H1 (cell line): ENCODE data around the gene TP53BP2. TPM values are rescaled to one million over a fixed set of nuclear protein-coding genes. Genes with fewer than 3 reads are reported as not detected.

ENCODE experiments used
- CTCF ChIA-PET: fragments of 300-600 bp; sonication (Branson Sonifier 250); formaldehyde crosslinking; loops from one replicate; lab custom pipeline; 2021; ENCODE audit not compliant: partially characterized antibody; lab: Charles Lee
- POLR2A ChIA-PET: fragments of 300-600 bp; sonication (Branson Sonifier 250); formaldehyde crosslinking; loops from one replicate; lab custom pipeline; 2021; ENCODE audit warnings: inconsistent platforms; ENCODE audit not compliant: partially characterized antibody; lab: Charles Lee
- DNase-seq, 2 experiments: peaks; one replicate each; pipeline versions ENCODE4 v3.0.0 to v3.0.0-alpha.2; 2010 to 2022; ENCODE audit warnings: low spot score in 2 of 2, low read depth in 1 of 2, mixed read lengths in 1 of 2
- FAIRE-seq: peaks from 2 replicates; lab custom pipeline; 2011; peaks lifted over from hg19 to GRCh38; lab: Jason Lieb, UNC
- H2AFZ ChIP-seq: 2 replicates; pipeline ENCODE4 v1.8.1; 2012; ENCODE audit warnings: low read length, inconsistent platforms
- H2AK5ac ChIP-seq: 2 replicates; pipeline ENCODE4 v1.6.1; 2013; ENCODE audit warnings: low read depth, low read length
- H2BK120ac ChIP-seq: replicated peaks from 2 replicates; pipeline ENCODE3; 2013; ENCODE audit warnings: low read depth, low read length, inconsistent platforms
- H2BK12ac ChIP-seq: 2 replicates; pipeline ENCODE4 v1.6.1; 2013; ENCODE audit warnings: low read depth, low read length
- H2BK15ac ChIP-seq: 2 replicates; pipeline ENCODE4 v1.6.1; 2013; ENCODE audit warnings: low read length
- H2BK20ac ChIP-seq: 2 replicates; pipeline ENCODE4 v1.6.1; 2013; ENCODE audit warnings: low read length
- H2BK5ac ChIP-seq: 2 replicates; pipeline ENCODE4 v1.6.1; 2013; ENCODE audit warnings: low read depth, low read length
- H3K14ac ChIP-seq: 2 replicates; pipeline ENCODE4 v1.6.1; 2013; ENCODE audit warnings: inconsistent platforms; ENCODE audit not compliant: insufficient read length
- H3K18ac ChIP-seq: 2 replicates; pipeline ENCODE4 v1.6.1; 2013; ENCODE audit warnings: low read length; ENCODE audit errors: extremely low read depth
- H3K23ac ChIP-seq: 2 replicates; pipeline ENCODE4 v1.6.1; 2013; ENCODE audit warnings: inconsistent platforms; ENCODE audit not compliant: insufficient read length
- H3K23me2 ChIP-seq: 2 replicates; pipeline ENCODE4 v1.6.1; 2013; ENCODE audit warnings: low read depth, low read length
- H3K27ac ChIP-seq: 2 replicates; pipeline ENCODE4 v1.6.1; 2011; ENCODE audit warnings: low read depth, low read length, inconsistent platforms
- H3K27me3 ChIP-seq, 4 experiments: replicated peaks in 1 of 4; 1 replicate in 1 of 4; 2 replicates in 3 of 4; pipeline versions ENCODE4 v1.6.1 to v1.8.1; 2011 to 2013; ENCODE audit warnings: low read length in 3 of 4, mild to moderate bottlenecking in 3 of 4, inconsistent platforms in 2 of 4, mixed read lengths in 2 of 4, moderate library complexity in 1 of 4; ENCODE audit not compliant: control insufficient read depth in 3 of 4, insufficient read depth in 3 of 4; ENCODE audit errors: extremely low read depth in 1 of 4
- H3K36me3 ChIP-seq, 4 experiments: 2 replicates each; pipeline versions ENCODE4 v1.6.1 to v1.8.1; 2011 to 2013; ENCODE audit warnings: mild to moderate bottlenecking in 4 of 4, low read length in 3 of 4, moderate library complexity in 2 of 4, control low read depth in 1 of 4, inconsistent platforms in 1 of 4; ENCODE audit not compliant: insufficient read depth in 4 of 4, control insufficient read depth in 2 of 4
- H3K4ac ChIP-seq: replicated peaks from 2 replicates; pipeline ENCODE3; 2013; ENCODE audit warnings: low read length, low read depth, mixed read lengths, inconsistent platforms; ENCODE audit not compliant: insufficient read length
- H3K4me1 ChIP-seq, 4 experiments: replicated peaks in 1 of 4; 1 replicate in 1 of 4; 2 replicates in 3 of 4; pipeline versions ENCODE4 v1.6.1 to v1.8.1; 2011 to 2013; ENCODE audit warnings: low read length in 3 of 4, inconsistent platforms in 2 of 4, mixed read lengths in 1 of 4; ENCODE audit not compliant: insufficient read depth in 4 of 4, control insufficient read depth in 3 of 4
- H3K4me2 ChIP-seq, 2 experiments: 2 replicates each; pipeline versions ENCODE4 v1.6.1 to v1.8.1; 2011 to 2013; ENCODE audit warnings: low read depth in 2 of 2, low read length in 2 of 2, control low read depth in 1 of 2, inconsistent platforms in 1 of 2, mild to moderate bottlenecking in 1 of 2; ENCODE audit not compliant: insufficient read depth in 1 of 2
- H3K4me3 ChIP-seq, 4 experiments: fragments of 200-600, 300-600 bp in 1 of 4; sonication (generic), shearing (Covaris generic), sonication (Bioruptor Twin) in 1 of 4; 2 replicates each; pipeline versions ENCODE4 v1.5.1 to v1.8.1; 2011 to 2016; ENCODE audit warnings: low read length in 4 of 4, low read depth in 3 of 4, control low read depth in 2 of 4, inconsistent platforms in 2 of 4, mild to moderate bottlenecking in 2 of 4, mixed read lengths in 1 of 4, moderate library complexity in 1 of 4; ENCODE audit not compliant: insufficient read depth in 2 of 4; ENCODE audit errors: extremely low read depth in 1 of 4
- H3K56ac ChIP-seq: replicated peaks from 2 replicates; pipeline ENCODE3; 2013; ENCODE audit warnings: low read depth, mild to moderate bottlenecking, mixed read lengths, low read length, inconsistent platforms; ENCODE audit not compliant: insufficient read length
- H3K79me1 ChIP-seq: 2 replicates; pipeline ENCODE4 v1.6.1; 2013; ENCODE audit warnings: low read depth, low read length, control low read depth
- H3K79me2 ChIP-seq, 2 experiments: 2 replicates each; pipeline versions ENCODE4 v1.6.1 to v1.8.1; 2012 to 2013; ENCODE audit warnings: low read length in 2 of 2, mild to moderate bottlenecking in 2 of 2, inconsistent platforms in 1 of 2; ENCODE audit not compliant: insufficient read depth in 2 of 2, control insufficient read depth in 1 of 2
- H3K9ac ChIP-seq, 4 experiments: replicated peaks in 1 of 4; 1 replicate in 1 of 4; 2 replicates in 3 of 4; pipeline versions ENCODE4 v1.6.1 to v1.8.1; 2011 to 2013; ENCODE audit warnings: low read depth in 3 of 4, low read length in 3 of 4, control low read depth in 2 of 4, mild to moderate bottlenecking in 2 of 4, moderate library complexity in 2 of 4, inconsistent platforms in 1 of 4; ENCODE audit errors: extremely low read depth in 1 of 4
- H3K9me3 ChIP-seq, 2 experiments: 2 replicates each; pipeline versions ENCODE4 v1.6.1 to v1.8.1; 2012 to 2013; ENCODE audit warnings: mild to moderate bottlenecking in 2 of 2, moderate library complexity in 2 of 2, control low read depth in 1 of 2, inconsistent platforms in 1 of 2, low read depth in 1 of 2, low read length in 1 of 2, mixed read lengths in 1 of 2; ENCODE audit not compliant: insufficient read depth in 2 of 2
- H4K20me1 ChIP-seq, 2 experiments: replicated peaks in 1 of 2; 2 replicates each; pipeline versions ENCODE3 to v1.8.1; 2011 to 2013; ENCODE audit warnings: inconsistent platforms in 2 of 2, low read length in 2 of 2, mild to moderate bottlenecking in 1 of 2; ENCODE audit not compliant: insufficient read depth in 2 of 2, control insufficient read depth in 1 of 2
- H4K5ac ChIP-seq: 2 replicates; pipeline ENCODE4 v1.6.1; 2013; ENCODE audit warnings: low read length, low read depth, mixed read lengths, inconsistent platforms; ENCODE audit not compliant: insufficient read length
- H4K8ac ChIP-seq: 2 replicates; pipeline ENCODE4 v1.8.0; 2013; ENCODE audit warnings: mild to moderate bottlenecking, moderate library complexity, low read length, inconsistent platforms; ENCODE audit not compliant: insufficient read depth; ENCODE audit errors: extremely low read depth
- H4K91ac ChIP-seq: replicated peaks from 2 replicates; pipeline ENCODE3; 2013; ENCODE audit warnings: low read length, mixed read lengths, inconsistent platforms; ENCODE audit not compliant: insufficient read length
- JUND ChIP-seq: IDR thresholded peaks from 2 replicates; pipeline ENCODE4 v1.6.1; 2011; ENCODE audit warnings: mild to moderate bottlenecking, improper control_type of control experiment, low read length
- SP1 ChIP-seq: IDR thresholded peaks from 2 replicates; pipeline ENCODE4 v1.6.1; 2011; ENCODE audit warnings: low read depth, low read length
- WGBS, 2 experiments: shearing (Covaris generic) in 1 of 2; methylation state at CpG; one replicate each; pipeline versions ENCODE4 v1.1.6 to v1.1.7; 2013 to 2015; ENCODE audit warnings: low lambda C conversion rate in 2 of 2, mixed read lengths in 2 of 2, inconsistent platforms in 1 of 2, low coverage in 1 of 2, missing lambda C conversion rate in 1 of 2; ENCODE audit not compliant: insufficient replicate concordance in 2 of 2, insufficient coverage in 1 of 2, insufficient read length in 1 of 2; ENCODE audit errors: extremely low coverage in 1 of 2, missing lambda C conversion rate in 1 of 2; 5-methylcytosine and 5-hydroxymethylcytosine counted together
- polyA plus RNA-seq, 7 experiments: library from polyadenylated mRNA; depleted of rRNA in 3 of 7; stranded (reverse) in 5 of 7; unstranded in 2 of 7; fragments of >200 nt in 5 of 7; fragments of 200-250 nt in 2 of 7; gene quantifications; 1 replicate in 5 of 7; 2 replicates in 1 of 7; 4 replicates in 1 of 7; pipeline versions ENCODE4 v1.2.1 to v1.2.3, GENCODE V29; 2011 to 2013; ENCODE audit warnings: missing spikeins in 2 of 7, mixed read lengths in 2 of 7
- total RNA-seq: library from RNA; stranded (reverse); fragmentation: NEBNext Ultra II Directional; extraction: Animal tissue kit (Norgen Biotek cat#: 25700); gene quantifications from 2 replicates; pipeline ENCODE4 v1.2.1, GENCODE V29; 2021

Gene TP53BP2
- total and polyA plus RNA-seq, 2 of the 8 experiments (the other 6 are each of a cell fraction or from before 2014, with no cell fraction given), result 18.0 to 38.7 TPM

DNA sequence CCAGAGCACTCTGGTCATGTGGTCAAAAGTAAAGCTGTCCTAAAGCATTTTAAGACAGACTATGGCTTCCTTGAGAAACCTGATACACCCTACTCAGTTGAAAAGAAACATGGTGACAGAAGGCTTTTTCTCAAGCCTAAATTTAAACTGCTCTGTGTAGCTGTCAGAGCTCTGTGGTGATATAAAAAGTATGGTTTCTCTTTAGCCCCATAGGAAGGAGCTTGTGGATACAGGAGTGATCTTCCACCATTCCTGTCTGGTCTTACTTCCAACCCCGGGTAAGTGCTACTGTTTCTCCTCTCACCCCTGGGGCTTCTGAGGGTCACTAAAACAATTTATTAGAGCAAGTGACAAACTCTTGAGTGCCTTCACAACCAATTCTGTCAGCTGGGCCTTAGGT is 8.5 kb downstream of the TP53BP2 start:
- 95% methylated on average over 1 of the region's 1 CpG; no CpG with 5 or more reads in 1 of the 2 experiments for WGBS, 2 experiments
- H2BK20ac ChIP-seq, result no peak overlapping the region
- H2BK12ac ChIP-seq, result no peak overlapping the region
- no peaks in the 10 kb centered on the region; the same call in 1 of the 2 replicates for H3K23me2 ChIP-seq
- CTCF ChIA-PET, result interaction anchor here (1.3 to 1.4 kb wide), 3 partner anchors 27 to 139 kb away, joined by 3 read pairs; no protein-coding TSS in a partner anchor
- H3K79me2 ChIP-seq, result peaks cover 27 to 99% of the 10 kb centered on the region in 2 experiments
- no peaks in the 10 kb centered on the region; a peak in 1 of 7 replicates for H3K27me3 ChIP-seq
- no peak overlapping the region for H4K91ac ChIP-seq
- peak; percentile 40; the same call in 1 of the 2 replicates for TF ChIP-seq SP1
- TF ChIP-seq JUND, result no peak
- H2BK15ac ChIP-seq, result no peak overlapping the region
- H3K4ac ChIP-seq, result no peak overlapping the region
- H3K79me1 ChIP-seq, result peaks cover 22% of the 10 kb centered on the region
- H4K8ac ChIP-seq, result no peak overlapping the region
- H3K9ac ChIP-seq, result no peak overlapping the region
- no peak overlapping the region for H3K56ac ChIP-seq
- peaks cover 0 to 13% (median 7%) of the 10 kb centered on the region in 4 experiments for H3K4me1 ChIP-seq
- H3K4me3 ChIP-seq, result no peak overlapping the region; a peak in 1 of 8 replicates
- DNase-seq, result no peak
- H3K18ac ChIP-seq, result no peak overlapping the region
- H3K14ac ChIP-seq, result no peak overlapping the region
- H3K23ac ChIP-seq, result no peak overlapping the region
- no peaks in the 10 kb centered on the region for H3K36me3 ChIP-seq
- H2BK120ac ChIP-seq, result no peak overlapping the region
- POLR2A ChIA-PET, result interaction anchor here (1.8 to 3.2 kb wide), 2 partner anchors 8 to 13 kb away, joined by 5 to 20 read pairs; partner anchors contain the start of gene TP53BP2
- no peak overlapping the region for H3K27ac ChIP-seq
- H3K9me3 ChIP-seq, result no peaks in the 10 kb centered on the region
- no peak for FAIRE-seq
- H2AK5ac ChIP-seq, result peak overlapping the region; percentile 9; the same call in 1 of the 2 replicates
- H4K20me1 ChIP-seq, result peaks cover 14 to 32% of the 10 kb centered on the region in 2 experiments
- H3K4me2 ChIP-seq, result peak overlapping the region in 1 of 2 experiments; percentile 39; a peak in 1 of 4 replicates
- no peak overlapping the region for H4K5ac ChIP-seq
- no peak overlapping the region for H2AFZ ChIP-seq
- H2BK5ac ChIP-seq, result no peak overlapping the region
